Hepatocyte (in vitro differentiated cells): ENCODE results near the gene SP100. TPM values are rescaled to one million over a fixed set of nuclear protein-coding genes. Genes with fewer than 3 reads are reported as not detected.
A peak's percentile ranks its signal among the peaks of the same experiment; 100 is the strongest.

Source experiments
- DNase-seq: peaks from one replicate; pipeline ENCODE4 v3.0.0-alpha.2; 2016; ENCODE audit warnings: low spot score
- H2AFZ ChIP-seq: fragments of 200-600 bp; sonication (generic); 2 replicates; pipeline ENCODE4 v1.6.0; 2016; ENCODE audit warnings: antibody characterized with exemption, mild to moderate bottlenecking
- H3K27ac ChIP-seq: fragments of 200-600 bp; sonication (generic); 2 replicates; pipeline ENCODE4 v1.5.1; 2016; ENCODE audit warnings: mild to moderate bottlenecking
- H3K27me3 ChIP-seq: fragments of 200-600 bp; sonication (generic); 2 replicates; pipeline ENCODE4 v1.6.1; 2016
- H3K36me3 ChIP-seq: fragments of 200-600 bp; sonication (generic); replicated peaks from 2 replicates; pipeline ENCODE4 v1.5.1; 2016; ENCODE audit warnings: low read depth; ENCODE audit not compliant: insufficient read depth
- H3K4me1 ChIP-seq: fragments of 200-600 bp; sonication (generic); 2 replicates; pipeline ENCODE4 v1.5.1; 2016; ENCODE audit warnings: mild to moderate bottlenecking, moderate library complexity; ENCODE audit not compliant: insufficient read depth
- H3K4me2 ChIP-seq: fragments of 200-600 bp; sonication (generic); 2 replicates; pipeline ENCODE4 v1.6.0; 2016
- H3K4me3 ChIP-seq: fragments of 200-600 bp; sonication (generic); 2 replicates; pipeline ENCODE4 v1.5.1; 2016; ENCODE audit warnings: mild to moderate bottlenecking
- H3K79me2 ChIP-seq: fragments of 200-600 bp; sonication (generic); 2 replicates; pipeline ENCODE4 v1.6.0; 2017; ENCODE audit warnings: mild to moderate bottlenecking
- H3K9me2 ChIP-seq: fragments of 200-600 bp; sonication (generic); replicated peaks from 2 replicates; pipeline ENCODE4 v1.6.0; 2017; ENCODE audit warnings: mild to moderate bottlenecking; ENCODE audit not compliant: insufficient read depth
- H3K9me3 ChIP-seq: fragments of 200-600 bp; sonication (generic); 2 replicates; pipeline ENCODE4 v1.5.1; 2016; ENCODE audit warnings: low read depth, mild to moderate bottlenecking
- H4K20me1 ChIP-seq: fragments of 200-600 bp; sonication (generic); 2 replicates; pipeline ENCODE4 v1.6.0; 2016; ENCODE audit warnings: mild to moderate bottlenecking; ENCODE audit not compliant: insufficient read depth, poor library complexity, severe bottlenecking
- EZH2 ChIP-seq: fragments of 200-600 bp; sonication (generic); IDR thresholded peaks from 2 replicates; pipeline ENCODE4 v1.6.1; 2016; ENCODE audit warnings: antibody characterized with exemption, mild to moderate bottlenecking, borderline replicate concordance
- EZH2phosphoT487 ChIP-seq: fragments of 200-600 bp; sonication (generic); IDR thresholded peaks from one replicate; pipeline ENCODE4 v1.6.1; 2018; ENCODE audit warnings: antibody characterized with exemption, mild to moderate bottlenecking, low read depth, moderate library complexity; ENCODE audit not compliant: unreplicated experiment, severe bottlenecking
- WGBS: methylation state at CpG from one replicate; pipeline ENCODE4 v1.1.6; 2016; ENCODE audit warnings: low lambda C conversion rate; ENCODE audit errors: missing lambda C conversion rate; 5-methylcytosine and 5-hydroxymethylcytosine counted together
- polyA plus RNA-seq: library from polyadenylated mRNA; unstranded; fragments of >200 nt; fragmentation: Nextera tagmentation; extraction: Ambion mirVana; gene quantifications from 2 replicates; pipeline ENCODE4 v1.2.1, GENCODE V29; 2016
- total RNA-seq: library from RNA; depleted of rRNA; stranded (reverse); fragments of >200 nt; gene quantifications from 2 replicates; pipeline ENCODE4 v1.2.3, GENCODE V29; 2014
- TF ChIP-seq, protein P1 (sequence below): fragments of 200-600 bp; sonication (generic); IDR thresholded peaks from 2 replicates; pipeline ENCODE4 v1.5.1; 2016; ENCODE audit warnings: antibody characterized with exemption, mild to moderate bottlenecking; ENCODE audit not compliant: poor library complexity

SP100 gene
- total and polyA plus RNA-seq, 2 experiments from 2014 or later = 30.5 to 42.2 TPM

DNA sequence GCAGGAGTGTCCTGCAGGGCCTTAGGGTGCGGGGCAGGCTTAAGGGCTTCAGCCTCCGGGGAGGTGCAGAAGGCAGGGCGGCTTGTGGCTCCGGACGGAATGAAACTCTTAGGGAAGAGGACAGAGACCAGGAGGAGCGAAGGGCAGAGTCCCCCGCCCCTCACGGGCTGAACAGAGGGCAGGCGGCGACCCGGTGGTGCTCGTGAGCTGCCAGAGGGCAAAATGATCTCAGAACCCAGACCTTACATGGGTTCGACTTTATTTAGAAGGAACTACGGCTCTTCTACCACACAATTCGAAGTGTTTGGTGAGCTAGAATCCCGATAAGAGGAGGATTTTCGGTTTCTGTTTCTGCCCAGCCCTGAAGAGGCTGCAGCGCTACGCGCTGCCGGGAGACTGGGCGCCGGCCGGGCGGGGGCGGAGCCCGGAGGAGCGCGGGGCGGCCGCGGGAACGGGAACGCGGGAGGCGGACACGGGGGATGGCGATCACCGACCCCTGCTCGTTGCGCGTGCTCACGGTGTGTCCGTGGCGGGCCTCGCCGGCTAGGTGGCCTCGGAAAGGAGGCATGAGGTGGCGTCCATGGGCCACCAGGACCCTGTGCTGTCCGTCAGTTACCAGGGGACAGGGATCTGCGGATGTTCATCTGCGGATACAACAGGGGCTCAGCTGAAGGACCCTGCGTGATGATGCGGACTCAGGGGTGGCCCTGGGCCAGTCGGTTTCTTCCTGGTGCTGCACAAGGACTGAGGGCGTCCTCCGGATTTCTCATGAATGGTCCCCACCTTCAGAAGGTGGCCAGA lies 4.2 kb upstream of the SP100 start:
- no peak for TF ChIP-seq EZH2phosphoT487
- TF ChIP-seq, protein P1, sequence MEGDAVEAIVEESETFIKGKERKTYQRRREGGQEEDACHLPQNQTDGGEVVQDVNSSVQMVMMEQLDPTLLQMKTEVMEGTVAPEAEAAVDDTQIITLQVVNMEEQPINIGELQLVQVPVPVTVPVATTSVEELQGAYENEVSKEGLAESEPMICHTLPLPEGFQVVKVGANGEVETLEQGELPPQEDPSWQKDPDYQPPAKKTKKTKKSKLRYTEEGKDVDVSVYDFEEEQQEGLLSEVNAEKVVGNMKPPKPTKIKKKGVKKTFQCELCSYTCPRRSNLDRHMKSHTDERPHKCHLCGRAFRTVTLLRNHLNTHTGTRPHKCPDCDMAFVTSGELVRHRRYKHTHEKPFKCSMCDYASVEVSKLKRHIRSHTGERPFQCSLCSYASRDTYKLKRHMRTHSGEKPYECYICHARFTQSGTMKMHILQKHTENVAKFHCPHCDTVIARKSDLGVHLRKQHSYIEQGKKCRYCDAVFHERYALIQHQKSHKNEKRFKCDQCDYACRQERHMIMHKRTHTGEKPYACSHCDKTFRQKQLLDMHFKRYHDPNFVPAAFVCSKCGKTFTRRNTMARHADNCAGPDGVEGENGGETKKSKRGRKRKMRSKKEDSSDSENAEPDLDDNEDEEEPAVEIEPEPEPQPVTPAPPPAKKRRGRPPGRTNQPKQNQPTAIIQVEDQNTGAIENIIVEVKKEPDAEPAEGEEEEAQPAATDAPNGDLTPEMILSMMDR = no peak
- TF ChIP-seq EZH2 = no peak
- Histone ChIP-seq H3K4me1 (peaks cover 4% of the 10 kb centered on the region), H3K9me3 (no peaks in the 10 kb centered on the region), H3K9me2 (no peaks in the 10 kb centered on the region), H3K4me2 (peak overlapping the region; percentile 95), H4K20me1 (no peaks in the 10 kb centered on the region), H3K79me2 (peaks cover 2% of the 10 kb centered on the region), H2AFZ (peak overlapping the region; percentile 91), H3K27ac (peak overlapping the region; percentile 93), H3K36me3 (no peaks in the 10 kb centered on the region), H3K27me3 (peaks cover 3% of the 10 kb centered on the region), H3K4me3 (peak overlapping the region; percentile 78)
- DNase-seq = peak; percentile 78
- WGBS = 3% methylated on average over 55 of the region's 57 CpGs

DNA sequence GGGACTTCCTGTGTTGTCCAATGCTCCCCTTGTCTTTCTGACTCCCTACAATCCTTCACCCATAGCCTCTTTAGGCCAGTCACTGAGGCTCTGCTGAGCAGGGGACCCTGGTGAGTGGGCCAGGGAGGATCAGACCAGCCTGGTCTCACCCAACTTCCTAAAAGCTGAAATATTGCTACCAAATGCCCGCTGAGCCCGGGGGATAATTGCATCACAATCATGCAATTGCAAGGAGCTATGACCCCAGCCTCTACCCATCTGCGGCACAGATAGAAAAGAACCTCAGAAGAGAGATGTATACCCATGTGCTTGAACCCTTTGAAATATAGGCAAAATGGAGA lies 3.7 kb upstream of the SP100 start:
- Histone ChIP-seq H2AFZ (peak overlapping the region; percentile 91), H3K4me3 (peak overlapping the region; percentile 78), H3K4me1 (peaks cover 4% of the 10 kb centered on the region), H3K9me3 (no peaks in the 10 kb centered on the region), H3K79me2 (peaks cover 8% of the 10 kb centered on the region), H3K27me3 (peaks cover 3% of the 10 kb centered on the region), H3K9me2 (no peaks in the 10 kb centered on the region), H3K27ac (peak overlapping the region; percentile 93), H3K4me2 (peak overlapping the region; percentile 95), H4K20me1 (no peaks in the 10 kb centered on the region), H3K36me3 (no peaks in the 10 kb centered on the region)
- TF ChIP-seq EZH2phosphoT487 = no peak
- TF ChIP-seq, protein P1 = no peak
- no peak for TF ChIP-seq EZH2
- whole genome bisulfite sequencing = 95% methylated on average over 3 of the region's 3 CpGs
- DNase-seq = no peak

DNA sequence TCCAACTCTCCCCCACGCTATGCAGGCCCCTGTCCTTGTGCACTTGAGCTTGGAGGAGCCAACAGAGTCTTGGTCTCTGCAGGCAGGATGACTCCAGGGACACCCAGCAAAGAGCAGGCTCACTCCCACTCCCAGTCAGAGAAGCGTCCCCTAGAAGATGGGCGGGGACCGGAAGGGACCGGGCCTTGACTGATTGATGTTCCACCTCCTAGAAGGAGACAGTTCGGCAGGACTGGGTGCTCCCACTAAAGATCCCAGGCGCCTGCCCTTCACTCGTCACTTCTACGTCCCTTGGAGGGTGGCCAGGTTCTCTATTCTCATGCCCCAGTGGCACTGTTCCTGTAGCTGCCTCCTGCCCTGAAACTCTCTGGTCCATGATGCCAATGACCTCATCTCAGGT lies 3.2 kb upstream of the SP100 start:
- peaks cover 4% of the 10 kb centered on the region for H3K4me1 ChIP-seq
- no peak overlapping the region for H3K4me2 ChIP-seq
- H3K27me3 ChIP-seq = peaks cover 3% of the 10 kb centered on the region
- H3K9me2 ChIP-seq = no peaks in the 10 kb centered on the region
- no peaks in the 10 kb centered on the region for H3K9me3 ChIP-seq
- no peak overlapping the region for H3K4me3 ChIP-seq
- H3K36me3 ChIP-seq = no peaks in the 10 kb centered on the region
- H4K20me1 ChIP-seq = no peaks in the 10 kb centered on the region
- DNase-seq = no peak
- H3K79me2 ChIP-seq = peaks cover 13% of the 10 kb centered on the region
- 93% methylated on average over 9 of the region's 9 CpGs for WGBS
- no peak overlapping the region for H3K27ac ChIP-seq
- TF ChIP-seq EZH2 (no peak), EZH2phosphoT487 (no peak)
- TF ChIP-seq, protein P1 = no peak
- no peak overlapping the region for H2AFZ ChIP-seq
